ENCODE data around the gene C16orf46. TPM values are rescaled to one million over a fixed set of nuclear protein-coding genes. Genes with fewer than 3 reads are reported as not detected.

The C16orf46 gene, protein sequence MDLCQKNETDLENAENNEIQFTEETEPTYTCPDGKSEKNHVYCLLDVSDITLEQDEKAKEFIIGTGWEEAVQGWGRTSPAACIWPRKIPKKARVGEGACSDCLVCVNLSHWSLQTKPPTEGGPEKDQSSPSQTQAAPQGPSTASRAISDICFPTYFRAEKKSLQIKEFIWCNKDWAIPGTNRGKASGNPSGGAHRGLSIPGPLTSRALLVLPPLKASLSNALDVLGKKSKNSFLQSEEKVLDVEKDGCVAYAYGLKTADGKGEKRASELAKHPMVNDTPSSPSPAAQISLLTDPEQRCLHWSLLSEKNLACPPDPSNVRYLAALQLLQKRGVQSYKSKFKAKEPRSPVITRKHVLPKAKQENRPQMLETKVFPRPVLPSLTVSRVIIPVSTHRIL
- total RNA-seq = 0.13 and 0.88 TPM in 2 replicates

DNA sequence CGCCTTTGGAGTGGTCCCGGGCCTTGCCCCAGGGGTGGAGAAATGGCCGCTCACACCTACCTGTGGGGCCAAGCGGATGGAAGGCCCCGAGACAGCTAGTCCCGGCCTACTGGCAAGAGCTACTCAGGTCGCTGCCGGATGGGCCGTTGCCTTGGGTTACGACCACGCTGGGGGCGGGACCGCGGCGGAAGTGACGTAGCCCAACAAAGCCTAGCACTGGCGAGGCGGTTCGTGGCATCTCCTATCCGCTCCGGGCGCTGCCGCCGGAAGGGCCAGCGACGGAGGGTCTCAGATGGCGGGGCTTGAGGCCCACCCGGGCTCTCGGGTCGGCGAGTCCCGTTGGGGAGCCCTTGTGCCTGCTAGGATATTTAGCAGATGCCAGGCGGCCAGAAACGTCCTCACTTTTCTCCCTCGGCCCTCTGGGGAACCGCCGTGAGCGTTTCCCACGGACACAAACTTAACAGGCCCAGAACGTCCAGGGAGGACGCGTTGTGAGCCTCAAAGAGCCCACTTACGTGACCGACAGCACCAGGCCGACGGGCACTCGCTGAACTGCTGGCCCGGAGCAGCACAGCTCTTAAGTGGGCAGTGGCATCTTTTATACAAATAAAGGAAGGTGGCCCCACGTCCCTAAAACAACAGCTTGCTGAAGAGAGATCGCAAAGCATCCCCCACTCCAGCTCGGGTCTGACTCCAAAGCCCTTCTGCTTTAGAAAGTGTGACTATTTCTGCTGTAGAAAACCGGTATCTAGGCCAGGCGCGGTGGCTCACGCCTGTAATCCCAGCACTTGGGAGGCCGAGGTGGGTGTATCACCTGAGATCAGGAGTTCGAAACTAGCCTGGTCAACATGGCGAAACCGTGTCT, at the start of gene C16orf46:
C16orf46 (minus strand) TSS at position 163 of the 865 bp plus-strand sequence. CDS start 13,283 bp downstream, outside the sequence.

DNA sequence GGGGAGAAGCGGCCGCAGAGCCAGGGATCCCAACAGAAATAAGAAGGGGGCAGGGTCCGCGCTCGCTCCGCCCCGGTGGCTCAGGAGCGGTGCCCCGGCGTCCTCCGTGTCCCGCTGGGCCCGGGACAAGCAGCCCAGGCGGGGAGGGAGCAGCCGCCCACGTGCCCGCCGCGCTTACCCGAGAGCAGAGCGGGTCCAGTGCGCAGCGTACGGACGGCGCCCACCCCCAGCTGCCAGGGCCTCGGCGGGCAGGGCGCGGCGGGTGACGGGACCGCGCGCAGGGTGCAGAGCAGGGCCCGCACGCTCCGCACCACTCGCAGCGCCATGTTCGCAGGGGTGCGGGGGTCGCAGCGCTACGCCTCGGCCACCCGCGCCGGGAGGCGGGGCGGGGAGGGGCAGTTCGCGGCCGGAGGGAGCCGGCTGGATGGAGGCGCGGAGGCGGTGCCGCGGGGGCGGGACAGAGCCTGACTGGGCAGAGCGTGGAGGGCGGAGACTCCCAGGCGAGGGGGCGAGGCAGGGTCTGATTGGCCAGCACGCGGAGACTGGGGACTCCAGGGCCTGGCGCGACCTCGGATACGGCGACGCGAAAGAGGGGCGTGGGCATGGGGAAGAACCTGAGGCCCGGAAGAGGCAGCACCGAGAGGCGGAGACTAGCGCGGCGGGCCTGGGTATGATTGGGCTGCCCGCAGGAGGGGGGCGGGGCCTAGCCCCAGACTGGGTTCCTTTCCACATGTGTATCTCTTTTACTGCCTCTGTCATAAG, 19.1 kb upstream of the C16orf46 start, which contains the start of gene GCSH:
GCSH (minus strand) TSS at position 443 of the 762 bp plus-strand sequence; CDS start at position 326, 117 bp downstream.

DNA sequence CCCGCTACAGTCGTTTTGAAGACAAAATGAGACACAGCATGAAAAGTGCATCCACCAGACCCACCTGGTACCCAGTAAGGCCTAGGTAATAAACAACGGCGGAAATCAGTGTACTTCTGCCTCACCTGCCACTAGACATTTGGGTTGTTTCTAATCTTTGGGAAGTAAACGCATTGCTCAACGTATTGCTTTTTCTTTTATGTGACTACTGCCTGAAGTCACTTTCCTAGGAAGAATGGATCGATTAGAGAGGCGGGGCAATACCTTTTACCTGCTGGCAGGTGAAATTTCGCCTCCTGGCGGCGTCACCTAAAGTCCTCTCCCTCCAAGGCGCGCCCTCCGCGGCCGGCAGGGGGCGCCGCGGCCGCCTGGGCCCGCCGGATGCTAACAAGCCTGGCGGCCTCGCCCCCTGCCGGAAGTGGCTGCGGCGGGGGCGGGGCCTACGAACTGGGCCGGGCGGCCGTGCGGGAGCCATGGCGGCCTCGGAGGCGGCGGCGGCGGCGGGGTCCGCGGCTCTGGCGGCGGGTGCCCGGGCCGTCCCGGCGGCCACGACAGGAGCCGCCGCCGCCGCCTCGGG, 41.6 kb downstream of the C16orf46 start, which contains the start of gene ATMIN:
ATMIN (plus strand) TSS at position 445 of the 577 bp plus-strand sequence; CDS start at position 474, 29 bp downstream.

Other genes with a start within 250 kb of the C16orf46 start
- gene CMC2, start 70.4 kb downstream of the C16orf46 start, total RNA-seq = 18.0 and 83.3 TPM in 2 replicates
- gene CENPN, start 70.0 kb downstream of the C16orf46 start, total RNA-seq = 6.4 and 27.4 TPM in 2 replicates
- gene ATMIN, start 41.4 kb downstream of the C16orf46 start, total RNA-seq = 32.7 and 33.5 TPM in 2 replicates
- 20.0 and 23.1 TPM in 2 replicates for gene GCSH, start 19.2 kb upstream of the C16orf46 start, total RNA-seq
- gene BCO1, start 161.5 kb upstream of the C16orf46 start, total RNA-seq = not detected in 2 replicates
- 3.2 and 8.5 TPM in 2 replicates for gene GAN, start 237.7 kb upstream of the C16orf46 start, total RNA-seq

Data from epithelial cell of alveolus of lung (primary cell).